GM19455 (cell line): ENCODE results near the gene MAP7D1.
A peak's percentile ranks its signal among the peaks of the same experiment; 100 is the strongest.
"Not testable (repeated sequence)": the region's sequence is repeated elsewhere in the genome, so short reads cannot be mapped to it uniquely, and the experiment has no call there.

ENCODE experiments used
- ATAC-seq: cut with Tn5 transposase; IDR thresholded peaks from one replicate; pipeline ENCODE4 v1.9.1; 2021; ENCODE audit not compliant: unreplicated experiment

Gene MAP7D1

GRCh38 chr1:36166938-36167905 is 11.3 kb downstream of the MAP7D1 start:
- ATAC-seq, result no peak

- ATAC-seq, result no peak
Observed at GRCh38 chr1:36168514-36168913, 12.6 kb downstream of the MAP7D1 start.

GRCh38 chr1:36170643-36171412 is 14.9 kb downstream of the MAP7D1 start:
- no peak for ATAC-seq

GRCh38 chr1:36172017-36172747 is 16.2 kb downstream of the MAP7D1 start:
- ATAC-seq, result no peak

GRCh38 chr1:36172983-36173382 is 17.0 kb downstream of the MAP7D1 start:
- no peak for ATAC-seq

GRCh38 chr1:36174713-36175112 is 18.8 kb downstream of the MAP7D1 start:
- ATAC-seq, result no peak

- no peak for ATAC-seq
Observed at GRCh38 chr1:36175137-36176095, 19.5 kb downstream of the MAP7D1 start.

GRCh38 chr1:36176106-36176949 is 20.4 kb downstream of the MAP7D1 start:
- no peak for ATAC-seq

GRCh38 chr1:36177589-36178431 is 21.9 kb downstream of the MAP7D1 start:
- no peak for ATAC-seq

- no peak for ATAC-seq
Observed at GRCh38 chr1:36178471-36179219, 22.7 kb downstream of the MAP7D1 start.

GRCh38 chr1:36179220-36179600 is 23.2 kb downstream of the MAP7D1 start:
- no peak for ATAC-seq

- ATAC-seq, result no peak
Observed at GRCh38 chr1:36182734-36183133, 26.8 kb downstream of the MAP7D1 start.

- no peak for ATAC-seq
Observed at GRCh38 chr1:36183309-36183856, 27.4 kb downstream of the MAP7D1 start.

GRCh38 chr1:36187800-36188593 is 32.0 kb downstream of the MAP7D1 start:
- peak; percentile 73 for ATAC-seq

GRCh38 chr1:36196805-36197204 is 40.8 kb downstream of the MAP7D1 start:
- ATAC-seq, result not testable (repeated sequence)

- ATAC-seq, result no peak
Observed at GRCh38 chr1:36198641-36199040, 42.7 kb downstream of the MAP7D1 start.
